K562 (cell line): ENCODE results near the gene CHST10. TPM values are rescaled to one million over a fixed set of nuclear protein-coding genes. Genes with fewer than 3 reads are reported as not detected.

ENCODE experiments used
- BACH1 ChIP-seq: fragments of 200-800 bp; sonication (Bioruptor generic); IDR thresholded peaks from 2 replicates; pipeline ENCODE4 v1.6.1; 2016; ENCODE audit warnings: missing genetic modification characterization, missing compliant biosample characterization
- CBX2 ChIP-seq: fragments of 200-600 bp; sonication (generic); IDR thresholded peaks from one replicate; pipeline ENCODE4 v1.6.1; 2012; ENCODE audit warnings: mild to moderate bottlenecking, low read length, inconsistent platforms; ENCODE audit not compliant: insufficient read depth, poor library complexity, severe bottlenecking
- CREB1 ChIP-seq, 2 experiments: sonication (generic) in 1 of 2; formaldehyde crosslinking in 1 of 2; IDR thresholded peaks; 2 replicates each; pipeline versions ENCODE4 v1.6.1 to v1.8.0; 2012 to 2022; ENCODE audit warnings: inconsistent platforms in 1 of 2, mild to moderate bottlenecking in 1 of 2, missing genetic modification reagents in 1 of 2, moderate library complexity in 1 of 2
- FOXJ3 ChIP-seq: sonication (generic); formaldehyde crosslinking; IDR thresholded peaks from 2 replicates; pipeline ENCODE4 v1.4.0; 2020; ENCODE audit warnings: mild to moderate bottlenecking, missing genetic modification reagents
- GABPA ChIP-seq: fragments of 200-800 bp; sonication (Bioruptor generic); conservative IDR thresholded peaks from 2 replicates; pipeline ENCODE4 v1.6.1; 2016; ENCODE audit warnings: low read depth, missing genetic modification characterization, missing compliant biosample characterization
- HINFP ChIP-seq: fragments of 450-650 bp; conservative IDR thresholded peaks from 2 replicates; pipeline ENCODE4 v1.6.1; 2016; ENCODE audit warnings: missing genetic modification characterization, low read depth, mild to moderate bottlenecking, control low read depth, missing compliant biosample characterization
- MAFG ChIP-seq: fragments of 450-650 bp; conservative IDR thresholded peaks from 2 replicates; pipeline ENCODE4 v1.6.1; 2016; ENCODE audit warnings: missing genetic modification characterization, missing compliant biosample characterization
- NELFE ChIP-seq: IDR thresholded peaks from 2 replicates; pipeline ENCODE4 v1.6.1; 2011; ENCODE audit warnings: mild to moderate bottlenecking; ENCODE audit not compliant: insufficient read depth, insufficient read length
- SIX5 ChIP-seq, 2 experiments: IDR thresholded peaks; 2 replicates each; pipeline ENCODE4 v1.6.1; 2011; ENCODE audit warnings: low read length in 2 of 2, borderline replicate concordance in 1 of 2, low read depth in 1 of 2, mild to moderate bottlenecking in 1 of 2, moderate library complexity in 1 of 2; ENCODE audit not compliant: insufficient read depth in 1 of 2
- SMAD3 ChIP-seq: fragments of 450-650 bp; formaldehyde crosslinking; conservative IDR thresholded peaks from 2 replicates; pipeline ENCODE4 v1.4.0; 2020; ENCODE audit warnings: mild to moderate bottlenecking
- SMARCA4 ChIP-seq: fragments of 450-650 bp; IDR thresholded peaks from 2 replicates; pipeline ENCODE4 v1.6.1; 2016
- SP1 ChIP-seq: sonication (generic); formaldehyde crosslinking; IDR thresholded peaks from 2 replicates; pipeline ENCODE4 v1.8.1; 2022; ENCODE audit warnings: mild to moderate bottlenecking, missing genetic modification reagents
- SREBF1 ChIP-seq: fragments of 150-350 bp; IDR thresholded peaks from 2 replicates; pipeline ENCODE4 v1.6.1; 2014; ENCODE audit warnings: antibody characterized with exemption, low read depth, low read length, borderline replicate concordance
- VEZF1 ChIP-seq: fragments of 200-800 bp; sonication (Bioruptor generic); IDR thresholded peaks from 2 replicates; pipeline ENCODE4 v1.6.1; 2017; ENCODE audit warnings: missing genetic modification characterization, missing compliant biosample characterization
- ZFPM2 ChIP-seq: fragments of 250-450 bp; sonication (Bioruptor Pico); IDR thresholded peaks from 2 replicates; pipeline ENCODE4 v1.5.1; 2022; ENCODE audit warnings: mild to moderate bottlenecking
- ZNF282 ChIP-seq: sonication (generic); formaldehyde crosslinking; IDR thresholded peaks from 2 replicates; pipeline ENCODE4 v1.8.1; 2023; ENCODE audit warnings: missing genetic modification reagents
- ZNF431 ChIP-seq: sonication (generic); formaldehyde crosslinking; IDR thresholded peaks from 2 replicates; pipeline ENCODE4 v1.8.0; 2022; ENCODE audit warnings: mild to moderate bottlenecking, missing genetic modification reagents
- ZNF444 ChIP-seq: fragments of 250-450 bp; sonication (Bioruptor Pico); IDR thresholded peaks from 2 replicates; pipeline ENCODE4 v1.4.0; 2020; ENCODE audit warnings: mild to moderate bottlenecking, moderate library complexity
- ZNF507 ChIP-seq: conservative IDR thresholded peaks from 2 replicates; pipeline ENCODE4 v1.6.1; 2017; ENCODE audit warnings: missing genetic modification characterization, missing compliant biosample characterization
- ZNF695 ChIP-seq: fragments of 450-650 bp; formaldehyde crosslinking; IDR thresholded peaks from 2 replicates; pipeline ENCODE4 v1.4.0; 2020; ENCODE audit warnings: mild to moderate bottlenecking, moderate library complexity
- polyA plus RNA-seq, 8 experiments: library from polyadenylated mRNA; depleted of rRNA in 4 of 8; stranded (reverse) in 5 of 8; unstranded in 3 of 8; fragments of >200 nt; fragmentation: Nextera tagmentation in 2 of 8; fragmentation: Illumina TruSeq in 1 of 8; extraction: Ambion mirVana in 2 of 8; extraction: Trizol in 1 of 8; gene quantifications; 2 replicates each; pipeline versions ENCODE4 v1.2.1 to v1.2.3, GENCODE V29; 2011 to 2014; ENCODE audit warnings: inconsistent platforms in 1 of 8, missing spikeins in 1 of 8
- total RNA-seq, 7 experiments: library from RNA; depleted of rRNA in 6 of 7; stranded (reverse); fragments of >200 nt in 6 of 7; fragmentation: Illumina TruSeq in 2 of 7; extraction: Trizol in 2 of 7; gene quantifications; 2 replicates each; pipeline versions ENCODE4 v1.2.1 to v1.2.3, GENCODE V29; 2011 to 2021; ENCODE audit warnings: low replicate concordance in 1 of 7
- TF ChIP-seq, protein P1 (sequence below): fragments of 450-650 bp; IDR thresholded peaks from 2 replicates; pipeline ENCODE4 v1.6.1; 2016
- TF ChIP-seq, protein P2 (sequence below), 2 experiments: fragments of 200-800 bp in 1 of 2; sonication (Bioruptor generic) in 1 of 2; sonication (generic) in 1 of 2; formaldehyde crosslinking in 1 of 2; IDR thresholded peaks in 1 of 2; conservative IDR thresholded peaks in 1 of 2; 2 replicates each; pipeline versions ENCODE4 v1.5.0 to v1.6.1; 2016 to 2020; ENCODE audit warnings: missing compliant biosample characterization in 1 of 2, missing genetic modification characterization in 1 of 2, missing genetic modification reagents in 1 of 2

The CHST10 gene
- total and polyA plus RNA-seq, 9 of the 15 experiments (the other 6 are each of a cell fraction or from before 2014, with no cell fraction given), result 1.3 to 30.9 (median 19.3) TPM

GRCh38 chr2:100416935-100417710 lies at the start of gene CHST10 (continued):
- TF ChIP-seq, protein P1, sequence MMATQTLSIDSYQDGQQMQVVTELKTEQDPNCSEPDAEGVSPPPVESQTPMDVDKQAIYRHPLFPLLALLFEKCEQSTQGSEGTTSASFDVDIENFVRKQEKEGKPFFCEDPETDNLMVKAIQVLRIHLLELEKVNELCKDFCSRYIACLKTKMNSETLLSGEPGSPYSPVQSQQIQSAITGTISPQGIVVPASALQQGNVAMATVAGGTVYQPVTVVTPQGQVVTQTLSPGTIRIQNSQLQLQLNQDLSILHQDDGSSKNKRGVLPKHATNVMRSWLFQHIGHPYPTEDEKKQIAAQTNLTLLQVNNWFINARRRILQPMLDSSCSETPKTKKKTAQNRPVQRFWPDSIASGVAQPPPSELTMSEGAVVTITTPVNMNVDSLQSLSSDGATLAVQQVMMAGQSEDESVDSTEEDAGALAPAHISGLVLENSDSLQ, result no peak
- TF ChIP-seq SIX5 (IDR thresholded peaks at IDR 0.05; ENCODE audit: borderline replicate concordance in 1 of 2, insufficient read depth in 1 of 2, low read depth in 1 of 2, low read length in 2 of 2) (no peak), VEZF1 (peak; percentile 84), NELFE (no peak), MAFG (tag) (no peak), FOXJ3 (CRISPR knock-in tag) (no peak), SMAD3 (CRISPR knock-in tag) (no peak), ZNF507 (tag) (no peak), BACH1 (no peak), SP1 (CRISPR knock-in tag) (no peak), ZNF444 (no peak), SREBF1 (no peak), ZNF695 (no peak), HINFP (tag) (no peak), GABPA (peak; percentile 64), ZNF431 (CRISPR knock-in tag) (no peak), CBX2 (no peak), CREB1 (IDR thresholded peaks at IDR 0.05) (no peak), CREB1 (CRISPR knock-in tag; IDR thresholded peaks at IDR 0.05) (no peak), ZNF282 (CRISPR knock-in tag) (no peak), SMARCA4 (no peak), ZFPM2 (no peak)
- TF ChIP-seq, protein P2, sequence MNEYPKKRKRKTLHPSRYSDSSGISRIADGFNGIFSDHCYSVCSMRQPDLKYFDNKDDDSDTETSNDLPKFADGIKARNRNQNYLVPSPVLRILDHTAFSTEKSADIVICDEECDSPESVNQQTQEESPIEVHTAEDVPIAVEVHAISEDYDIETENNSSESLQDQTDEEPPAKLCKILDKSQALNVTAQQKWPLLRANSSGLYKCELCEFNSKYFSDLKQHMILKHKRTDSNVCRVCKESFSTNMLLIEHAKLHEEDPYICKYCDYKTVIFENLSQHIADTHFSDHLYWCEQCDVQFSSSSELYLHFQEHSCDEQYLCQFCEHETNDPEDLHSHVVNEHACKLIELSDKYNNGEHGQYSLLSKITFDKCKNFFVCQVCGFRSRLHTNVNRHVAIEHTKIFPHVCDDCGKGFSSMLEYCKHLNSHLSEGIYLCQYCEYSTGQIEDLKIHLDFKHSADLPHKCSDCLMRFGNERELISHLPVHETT (CRISPR knock-in tag; conservative IDR thresholded peaks at IDR 0.05 in 1 of 2, IDR thresholded peaks at IDR 0.05 in 1 of 2), result peak in 1 of 2 experiments; percentile 87; a peak in 2 of 4 replicates
